HG02759 (cell line): ENCODE data around the gene DCDC1.
"Not testable (repeated sequence)": the region's sequence is repeated elsewhere in the genome, so short reads cannot be mapped to it uniquely, and the experiment has no call there.

Source experiments
- ATAC-seq: cut with Tn5 transposase; IDR thresholded peaks from one replicate; pipeline ENCODE4 v1.9.1; 2021; ENCODE audit warnings: mild to moderate bottlenecking, moderate library complexity; ENCODE audit not compliant: unreplicated experiment

DCDC1 gene

DNA sequence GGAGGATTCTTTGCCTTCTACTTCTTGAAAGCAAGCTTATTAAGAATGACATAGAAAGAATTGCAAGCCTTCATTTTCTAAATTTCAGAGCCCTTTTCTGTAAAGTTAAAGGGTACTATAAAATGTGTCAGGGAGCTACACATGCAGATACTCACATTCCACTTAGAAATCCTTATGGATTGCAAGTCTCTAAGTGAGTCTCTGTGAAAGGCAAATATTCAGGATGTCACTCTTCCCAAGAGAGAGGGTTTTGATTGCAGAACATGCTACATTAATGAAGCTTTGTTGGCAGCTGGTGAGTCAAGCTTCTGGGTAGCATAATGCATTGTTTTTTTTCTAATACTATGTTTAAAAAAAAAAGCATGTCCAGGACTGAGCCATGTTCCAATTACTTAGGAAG, 369.2 kb downstream of the DCDC1 start:
- ATAC-seq, result no peak

DNA sequence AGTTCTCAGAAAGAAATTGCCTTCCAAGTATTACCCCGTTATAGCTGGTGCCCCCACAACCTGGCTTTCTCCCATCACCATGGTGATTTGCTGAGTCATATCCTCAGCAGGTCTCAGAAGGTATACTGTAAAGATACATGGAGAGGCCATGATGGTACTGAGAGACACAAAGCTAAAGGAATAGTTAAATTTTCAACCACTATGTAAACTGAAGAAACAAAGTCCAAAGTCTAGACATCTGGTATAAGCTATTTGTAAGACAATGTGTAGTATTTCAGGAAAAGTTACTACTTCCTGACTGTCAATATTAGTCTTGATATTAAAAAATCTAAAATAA, 377.1 kb downstream of the DCDC1 start:
- no peak for ATAC-seq

DNA sequence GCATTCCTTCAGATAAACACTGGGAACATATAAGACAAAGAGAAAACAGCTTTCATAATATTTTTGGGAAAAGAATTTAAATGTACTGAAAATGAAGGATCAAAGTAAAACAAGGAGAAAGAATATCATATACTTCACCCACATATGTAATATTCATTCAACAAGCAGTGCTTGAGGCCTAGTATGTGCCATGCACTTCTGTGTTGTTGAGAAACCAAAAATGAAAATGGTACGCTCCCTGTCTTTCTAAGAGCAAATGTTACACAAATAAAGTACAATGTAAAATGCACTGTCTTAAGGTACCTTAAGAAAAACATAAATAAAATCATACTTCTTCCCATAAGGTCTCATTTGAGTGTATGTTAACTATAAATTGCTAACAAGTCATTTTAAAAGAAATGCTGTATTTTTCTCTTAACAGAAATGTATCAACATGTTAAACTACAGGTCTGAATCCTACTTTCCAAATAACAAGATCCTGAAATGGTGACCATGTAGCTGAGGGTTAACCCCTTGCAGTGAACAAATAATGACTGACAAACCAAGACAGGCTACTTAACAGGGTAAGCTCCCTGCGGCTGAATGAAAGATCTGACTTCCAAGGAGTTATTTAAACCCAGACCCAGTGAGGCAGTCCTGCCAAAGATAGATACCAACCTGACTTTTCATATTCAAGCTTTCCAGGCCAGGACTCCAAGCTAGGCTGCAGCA, 377.6 kb downstream of the DCDC1 start:
- ATAC-seq, result no peak

DNA sequence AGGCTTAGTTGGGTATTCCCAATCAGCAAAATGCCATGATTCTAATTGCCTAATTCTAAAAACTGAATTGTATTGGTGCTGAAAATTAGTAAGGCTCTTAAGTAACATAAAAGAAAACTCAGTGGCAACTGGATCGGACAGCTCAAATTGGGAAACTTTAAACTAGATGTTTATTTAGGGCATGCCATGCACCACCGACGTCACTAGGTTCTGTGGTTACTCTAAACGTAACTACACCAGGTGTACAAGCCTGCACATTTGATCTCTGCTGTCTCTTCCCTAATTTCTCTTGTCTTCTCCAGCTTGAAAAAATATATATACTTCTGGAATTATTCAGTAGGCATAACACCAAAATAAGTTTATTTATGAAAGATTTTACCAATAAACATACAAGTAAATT, 378.2 kb downstream of the DCDC1 start:
- no peak for ATAC-seq

DNA sequence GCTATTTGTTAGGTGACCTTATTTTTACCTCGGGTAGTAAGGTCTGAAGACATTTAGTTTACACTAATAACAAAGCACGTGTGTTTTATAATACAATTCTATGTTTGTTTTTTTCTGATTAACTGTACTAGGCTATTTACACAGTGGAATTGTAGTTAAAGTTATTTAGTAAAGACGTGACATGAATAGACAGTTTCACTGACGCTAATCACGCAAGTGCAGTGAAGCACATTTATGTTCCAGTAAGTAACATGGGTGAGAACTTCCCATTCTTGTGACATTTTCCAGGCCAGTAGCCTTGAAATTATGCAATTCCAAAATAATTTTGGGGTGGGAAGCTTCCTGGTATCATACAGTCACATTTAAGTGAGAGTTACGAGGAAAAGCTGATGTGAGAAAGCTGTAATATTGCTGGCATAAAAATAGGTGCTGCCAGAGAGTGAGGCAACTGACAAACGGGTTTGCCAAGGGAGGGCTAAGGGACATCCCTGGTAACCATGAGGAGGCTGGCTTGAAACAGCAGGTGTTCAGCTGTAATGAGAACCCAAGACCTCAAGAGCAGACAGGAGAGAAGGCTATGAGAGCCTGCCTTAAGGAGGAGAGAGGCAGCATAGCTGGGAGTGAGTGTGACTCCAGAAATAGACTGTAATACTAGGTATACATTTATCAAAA, 378.8 kb downstream of the DCDC1 start:
- ATAC-seq, result no peak

DNA sequence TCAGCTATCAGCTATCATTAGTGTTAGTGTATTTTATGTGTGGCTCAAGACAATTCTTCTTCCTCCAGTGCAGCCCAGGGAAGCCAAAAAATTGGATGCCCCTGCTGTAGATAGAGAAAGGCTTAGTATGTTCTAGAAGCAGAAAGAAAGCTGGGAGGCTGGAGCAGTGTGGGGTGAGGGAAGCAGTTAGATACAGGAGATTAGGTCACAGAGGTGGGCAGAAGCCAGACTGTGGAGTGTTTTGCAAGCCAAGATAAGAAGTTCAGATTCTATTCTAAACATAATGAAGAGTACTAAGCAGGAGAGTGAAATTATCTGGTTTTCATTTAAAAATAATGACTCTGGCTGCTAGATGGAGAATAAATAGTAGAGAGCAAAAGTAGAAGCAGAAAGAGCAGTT, 381.7 kb downstream of the DCDC1 start:
- ATAC-seq, result no peak

DNA sequence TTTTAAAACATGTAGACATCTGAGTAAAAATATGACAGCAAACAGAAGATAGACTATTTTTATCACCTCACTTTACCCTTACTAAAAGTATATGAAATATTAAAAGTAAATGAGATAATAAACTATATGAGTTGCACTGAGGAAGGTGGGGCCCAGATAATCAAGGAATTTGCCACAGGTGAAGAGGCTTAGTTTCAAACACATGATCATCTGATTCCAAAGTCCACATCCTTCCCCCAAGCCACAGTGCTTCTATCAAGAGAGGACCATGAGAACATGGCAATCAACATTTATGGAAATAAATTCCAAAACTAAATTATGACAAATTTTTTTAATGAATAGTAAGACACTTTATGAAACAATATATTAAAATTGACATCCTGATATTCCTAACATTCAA, 384.0 kb downstream of the DCDC1 start:
- ATAC-seq, result no peak

DNA sequence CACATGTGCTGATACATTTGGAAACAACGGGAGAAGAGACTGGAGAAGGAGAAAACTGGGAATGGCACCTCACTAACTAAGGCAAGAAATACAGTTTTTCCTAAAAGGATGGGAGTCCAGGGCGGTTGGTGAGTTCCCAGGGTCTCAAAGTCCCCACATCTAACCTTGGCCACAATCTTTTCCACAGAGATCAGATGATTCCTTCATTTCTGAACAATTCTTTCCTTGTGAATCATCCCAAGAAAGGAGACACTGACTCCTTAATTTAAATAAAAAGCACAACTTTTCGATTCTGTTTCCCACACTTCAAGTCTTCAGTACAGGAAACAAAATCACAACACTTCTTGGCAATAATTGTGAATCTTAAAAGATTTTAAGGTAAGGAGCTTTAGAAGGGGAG, 384.7 kb downstream of the DCDC1 start:
- no peak for ATAC-seq

DNA sequence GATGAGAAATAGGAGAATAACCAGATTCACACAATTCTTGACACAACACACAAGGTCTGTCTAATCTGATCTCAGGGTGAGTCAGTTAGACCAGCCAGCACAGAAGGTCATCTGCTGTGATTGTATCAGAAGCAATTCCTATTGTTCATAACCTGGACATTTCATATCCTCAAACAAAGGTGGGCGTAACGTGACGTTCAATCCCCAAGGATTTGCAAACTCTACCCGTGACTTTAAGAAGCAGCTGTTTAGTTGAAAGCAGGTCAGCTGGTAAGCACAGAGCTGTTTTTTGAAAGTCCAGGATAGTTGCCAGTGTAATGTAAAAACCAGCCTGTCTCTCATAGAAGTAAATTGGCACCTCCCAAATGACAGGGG, 385.1 kb downstream of the DCDC1 start:
- ATAC-seq, result no peak

DNA sequence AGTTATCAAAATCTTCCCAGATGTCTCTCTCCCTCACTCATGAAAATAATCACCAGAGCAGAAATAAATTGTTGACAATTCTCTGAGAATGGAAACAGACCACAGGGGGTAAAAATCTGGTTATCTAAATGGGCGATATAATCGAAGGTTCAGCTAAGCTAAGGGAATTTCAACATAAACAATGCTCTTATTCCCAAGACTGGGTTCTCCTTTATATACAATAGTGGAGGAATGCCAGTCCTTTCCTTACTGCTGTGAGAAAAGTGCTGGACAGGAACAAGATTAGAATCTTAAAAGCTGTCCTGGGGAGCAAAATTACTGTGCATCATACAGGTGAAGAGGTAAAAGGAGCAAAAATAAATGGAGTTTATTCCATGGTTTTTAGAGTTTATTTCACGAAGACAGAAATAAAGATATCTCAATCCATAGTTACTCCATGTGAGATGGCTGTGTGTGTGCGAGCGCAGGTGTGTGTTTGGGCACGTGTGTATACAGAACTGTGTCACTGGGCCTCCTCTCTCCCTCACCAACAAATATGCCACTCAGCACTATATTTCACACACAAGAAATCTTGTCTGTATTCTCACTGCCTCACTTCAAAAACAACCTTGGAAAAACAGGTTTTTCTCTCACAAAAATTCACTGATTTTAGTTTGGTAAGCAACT, 385.6 kb downstream of the DCDC1 start:
- ATAC-seq, result no peak

DNA sequence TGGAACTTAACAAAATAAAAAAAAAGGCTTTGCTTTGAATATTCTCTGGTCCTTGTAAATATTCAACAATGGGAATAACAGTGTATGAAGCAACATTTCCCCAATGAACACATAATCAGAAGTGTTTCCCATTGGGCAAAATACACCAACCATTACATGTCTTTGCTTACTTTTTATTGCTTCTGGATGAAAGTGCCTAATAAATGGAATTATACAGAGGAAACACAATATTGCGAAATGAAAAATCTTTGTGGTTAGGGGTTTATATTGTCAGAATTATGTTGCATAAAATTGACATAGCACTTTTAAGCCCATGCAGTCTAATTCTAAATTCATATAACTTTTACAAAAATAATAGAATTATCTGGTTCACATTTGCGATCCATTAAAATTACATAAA, 386.4 kb downstream of the DCDC1 start:
- ATAC-seq, result no peak

DNA sequence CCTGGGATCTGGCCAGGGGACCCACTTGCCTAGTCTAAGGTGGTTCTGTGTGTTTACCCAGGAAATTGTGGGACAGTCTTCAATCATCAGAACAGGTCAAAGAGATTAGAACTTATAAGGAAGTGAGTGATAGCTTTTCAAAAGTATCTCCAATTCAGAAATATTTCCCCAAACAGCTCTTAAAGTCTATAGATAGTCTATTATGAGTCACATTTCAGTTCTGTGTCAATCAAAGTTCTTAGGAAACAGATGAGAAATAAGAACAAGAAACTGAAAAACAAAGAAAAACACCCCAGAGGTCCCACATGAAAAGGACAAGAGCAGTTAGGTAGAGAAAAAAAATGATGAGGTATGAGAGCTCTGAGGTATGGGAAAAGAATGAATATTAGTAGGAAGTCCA, 402.0 kb downstream of the DCDC1 start:
- ATAC-seq, result no peak

DNA sequence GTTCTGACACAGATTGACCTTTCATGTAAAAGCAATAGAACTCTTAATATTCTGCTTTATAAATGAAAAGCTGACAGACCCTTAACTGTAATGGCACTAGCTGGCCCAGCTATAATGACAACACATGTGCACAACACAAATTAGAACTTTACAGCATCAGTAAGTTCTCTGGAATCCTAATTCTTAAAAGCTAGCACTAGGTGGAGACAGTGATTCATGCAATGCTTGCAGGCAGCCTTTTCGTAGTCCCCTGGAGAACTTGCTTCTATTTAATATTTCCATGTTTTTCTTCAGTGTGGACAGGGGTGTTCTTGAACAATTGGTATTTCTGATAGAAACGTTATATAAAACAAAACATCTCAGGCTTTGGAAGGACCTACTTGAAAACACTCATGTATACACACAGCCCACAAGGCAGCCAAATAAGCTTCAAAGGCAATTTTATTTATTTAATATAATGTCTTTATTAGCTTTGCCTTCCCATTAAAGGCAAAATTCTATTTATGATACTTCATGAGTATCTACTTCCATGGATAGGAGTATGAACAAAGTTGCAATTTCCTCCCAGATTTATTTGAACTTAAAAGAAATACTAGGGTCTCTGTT, 409.0 kb downstream of the DCDC1 start:
- no peak for ATAC-seq

DNA sequence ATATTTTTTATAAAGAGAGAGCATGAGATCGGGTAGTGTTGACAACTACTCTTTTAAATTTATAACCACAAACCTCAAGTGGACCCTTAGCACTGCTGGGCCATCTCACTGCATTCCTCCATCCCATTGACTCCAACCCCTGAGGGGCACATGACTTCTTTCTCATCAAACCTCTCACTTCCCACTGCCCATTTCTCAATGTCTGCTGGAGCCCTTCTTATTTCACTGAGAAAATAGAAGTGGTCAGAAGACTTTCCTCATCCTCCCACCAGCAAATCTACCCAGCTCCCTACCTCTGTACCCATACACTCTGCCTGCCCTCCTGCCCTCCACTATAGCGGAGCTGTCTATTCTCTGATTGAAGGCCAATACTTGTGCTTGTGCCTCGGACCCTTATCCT, 412.8 kb downstream of the DCDC1 start:
- no peak for ATAC-seq

DNA sequence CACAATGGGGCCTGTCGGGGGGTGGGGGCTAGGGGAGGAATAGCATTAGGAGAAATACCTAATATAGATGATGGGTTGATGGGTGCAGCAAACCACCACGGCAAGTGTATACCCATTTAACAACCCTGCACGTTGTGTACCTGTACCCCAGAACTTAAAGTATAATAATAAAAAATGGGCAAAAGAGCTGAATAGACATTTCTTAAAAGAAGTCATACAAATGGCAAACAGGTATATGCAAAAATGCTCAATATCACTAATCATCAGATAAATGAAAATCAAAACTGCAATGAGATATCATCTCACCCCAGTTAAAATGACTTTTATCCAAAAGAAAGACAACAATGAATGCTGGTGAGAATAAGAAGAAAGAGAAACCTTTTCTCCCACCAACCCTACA, 419.7 kb downstream of the DCDC1 start:
- no peak for ATAC-seq

DNA sequence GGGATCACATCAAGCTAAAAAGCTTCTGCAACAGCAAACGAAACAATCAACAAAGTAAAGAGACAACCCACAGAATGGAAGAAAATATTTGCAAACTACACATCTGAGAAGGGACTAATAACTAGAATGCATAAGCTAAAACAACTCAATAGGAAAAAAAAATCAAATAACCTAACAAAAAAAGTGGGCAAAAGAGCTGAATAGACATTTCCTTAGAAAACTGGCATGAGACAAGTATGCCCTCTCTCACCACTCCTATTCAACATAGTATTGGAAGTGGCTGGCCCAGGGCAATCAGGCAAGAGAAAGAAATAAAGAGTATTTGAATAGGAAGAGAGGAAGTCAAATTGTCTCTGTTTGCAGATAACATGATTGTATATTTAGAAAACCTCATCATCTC, 421.8 kb downstream of the DCDC1 start:
- not testable (repeated sequence) for ATAC-seq

DNA sequence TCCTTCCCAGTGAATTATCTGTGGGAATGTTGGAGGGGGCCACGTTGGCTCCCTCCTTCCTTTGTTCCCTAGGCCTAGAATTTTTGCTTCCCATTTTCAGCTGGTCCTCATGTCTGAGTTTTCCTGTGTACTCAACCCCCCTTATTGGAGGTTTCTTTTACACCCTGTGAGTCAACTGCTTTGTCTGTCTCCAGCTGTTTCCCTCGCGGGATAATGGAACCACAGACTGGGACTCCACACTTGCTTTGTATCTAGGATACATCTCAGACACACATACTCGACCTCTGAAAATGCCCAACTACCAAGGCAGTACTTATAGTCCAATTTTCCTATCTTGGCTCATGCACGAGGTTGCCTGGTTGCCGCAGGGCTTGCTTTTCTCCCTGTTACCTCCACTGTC, 430.7 kb downstream of the DCDC1 start:
- ATAC-seq, result no peak

DNA sequence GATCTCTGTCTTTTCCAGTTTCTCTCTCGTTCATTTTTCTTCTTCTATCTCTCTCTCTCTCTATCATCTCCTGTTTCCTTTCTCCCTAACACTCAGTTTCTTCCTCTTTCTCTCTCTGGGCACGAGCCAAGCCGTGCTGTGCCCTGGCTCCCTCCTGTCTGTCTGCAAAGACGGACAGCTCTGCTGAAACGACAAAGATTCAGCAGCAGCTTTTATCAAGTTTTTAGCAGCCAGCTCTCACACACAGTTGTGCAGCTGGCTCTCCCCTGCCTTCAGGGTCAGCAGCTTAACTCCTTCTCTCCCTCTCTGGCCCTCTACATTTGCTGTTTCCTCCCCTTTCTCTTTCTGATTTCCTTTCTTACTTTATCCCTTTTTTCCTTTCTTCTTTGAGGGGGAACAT, 431.4 kb downstream of the DCDC1 start:
- ATAC-seq, result no peak

DNA sequence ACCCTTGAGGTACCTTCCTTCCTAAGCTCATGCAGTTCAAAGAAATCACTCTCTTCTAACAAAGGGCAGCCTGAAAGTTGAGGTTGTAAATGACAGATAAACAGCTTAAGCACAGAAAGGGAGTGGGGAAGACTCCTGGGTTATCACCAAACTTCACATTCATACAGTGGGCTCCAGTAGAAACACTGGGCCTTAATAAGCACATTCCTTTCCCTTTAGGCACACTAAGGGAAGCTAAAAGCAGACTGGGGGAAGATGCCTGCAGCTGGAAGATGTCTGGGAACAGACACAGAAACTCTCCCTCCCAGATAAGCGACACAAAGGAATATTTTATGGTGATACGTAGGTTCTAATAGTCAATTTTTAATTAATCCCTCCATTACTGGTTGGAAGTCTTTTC, 433.0 kb downstream of the DCDC1 start:
- ATAC-seq, result no peak

DNA sequence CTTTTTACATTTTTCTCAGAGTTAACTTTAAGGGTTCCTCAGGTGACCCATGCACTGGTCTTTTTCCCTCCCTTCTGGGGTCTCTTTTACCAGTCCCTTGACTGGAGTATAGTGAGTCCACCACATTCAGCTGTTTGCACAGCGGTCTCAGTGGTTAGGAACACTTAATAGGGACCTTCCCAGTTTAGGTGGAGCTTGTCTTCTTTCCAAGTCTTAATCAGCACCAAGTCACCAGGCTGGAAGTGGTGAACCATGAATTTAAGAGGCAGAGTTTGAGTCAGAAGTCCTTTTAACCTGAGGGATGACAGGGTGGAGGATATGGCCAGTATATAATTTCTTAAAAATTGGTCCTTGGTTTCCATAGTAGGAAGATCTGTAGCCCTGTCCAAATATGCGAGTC, 433.7 kb downstream of the DCDC1 start:
- ATAC-seq, result no peak

DNA sequence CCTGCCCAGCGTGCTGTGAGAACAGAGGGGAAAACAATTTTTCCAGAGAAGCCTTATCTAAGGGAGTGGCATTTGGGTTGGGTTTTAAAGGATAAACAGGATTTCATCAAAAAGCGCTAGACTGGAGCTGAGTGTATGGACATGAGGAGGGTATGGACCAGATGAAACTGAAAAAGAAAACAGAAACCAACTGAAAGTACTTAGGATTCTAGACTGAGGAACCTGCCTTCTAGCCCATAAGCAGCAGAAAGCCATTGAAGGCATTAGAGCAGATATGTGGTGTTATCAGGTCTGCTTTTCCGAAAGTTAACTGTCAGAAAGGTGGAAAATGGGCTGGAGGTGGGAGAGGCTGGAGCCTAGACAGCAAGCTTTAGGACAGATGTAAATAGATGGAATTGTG, 443.4 kb downstream of the DCDC1 start:
- no peak for ATAC-seq

DNA sequence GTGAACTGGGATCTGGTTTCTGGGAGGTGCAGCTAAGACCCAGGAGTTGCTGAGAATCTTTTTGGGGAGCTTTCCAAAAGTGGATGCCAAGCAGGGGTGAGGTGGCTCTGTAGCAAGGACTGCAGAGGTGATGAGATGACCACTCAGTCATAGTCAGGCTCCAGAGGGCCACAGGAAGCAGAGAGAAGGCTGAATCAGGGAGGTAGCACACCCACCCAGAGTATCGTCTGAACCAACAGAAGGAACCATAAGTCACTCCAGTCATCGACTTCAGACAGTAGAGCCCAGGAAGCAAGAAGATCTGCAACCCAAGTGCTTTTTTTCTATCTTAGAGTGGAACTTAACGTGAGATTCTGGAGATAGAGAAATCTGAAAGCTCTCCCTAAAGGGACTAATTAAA, 447.7 kb downstream of the DCDC1 start:
- ATAC-seq, result no peak
